ENCODE results near the gene GPC6.
A peak's percentile ranks its signal among the peaks of the same experiment; 100 is the strongest.

Gene GPC6

GRCh38 chr13:94309576-94309975 lies 1083.0 kb downstream of the GPC6 start:
- no peak overlapping the region for H3K4me3 ChIP-seq (ENCODE audit: low read length)
- no peak for TF ChIP-seq ZNF274 (IDR thresholded peaks at IDR 0.05; ENCODE audit: low read depth, low read length)

- H3K4me3 ChIP-seq (ENCODE audit: low read length) = no peak overlapping the region
- TF ChIP-seq ZNF274 (IDR thresholded peaks at IDR 0.05; ENCODE audit: low read depth, low read length) = no peak
Measured at GRCh38 chr13:94309997-94310855, 1083.6 kb downstream of the GPC6 start.

- no peak overlapping the region for H3K4me3 ChIP-seq (ENCODE audit: low read length)
- TF ChIP-seq ZNF274 (IDR thresholded peaks at IDR 0.05; ENCODE audit: low read depth, low read length) = no peak
Measured at GRCh38 chr13:94311893-94312292, 1085.3 kb downstream of the GPC6 start.

- no peak overlapping the region for H3K4me3 ChIP-seq (ENCODE audit: low read length)
- TF ChIP-seq ZNF274 (IDR thresholded peaks at IDR 0.05; ENCODE audit: low read depth, low read length) = no peak
Measured at GRCh38 chr13:94312511-94313216, 1086.1 kb downstream of the GPC6 start.

GRCh38 chr13:94313321-94313910 lies 1086.8 kb downstream of the GPC6 start:
- TF ChIP-seq ZNF274 (IDR thresholded peaks at IDR 0.05; ENCODE audit: low read depth, low read length) = no peak
- no peak overlapping the region for H3K4me3 ChIP-seq (ENCODE audit: low read length)

GRCh38 chr13:94313926-94314325 lies 1087.3 kb downstream of the GPC6 start:
- TF ChIP-seq ZNF274 (IDR thresholded peaks at IDR 0.05; ENCODE audit: low read depth, low read length) = no peak
- no peak overlapping the region for H3K4me3 ChIP-seq (ENCODE audit: low read length)

- TF ChIP-seq ZNF274 (IDR thresholded peaks at IDR 0.05; ENCODE audit: low read depth, low read length) = no peak
- H3K4me3 ChIP-seq (ENCODE audit: low read length) = no peak overlapping the region
Measured at GRCh38 chr13:94315188-94315587, 1088.6 kb downstream of the GPC6 start.

GRCh38 chr13:94317063-94317491 lies 1090.5 kb downstream of the GPC6 start:
- no peak overlapping the region for H3K4me3 ChIP-seq (ENCODE audit: low read length)
- no peak for TF ChIP-seq ZNF274 (IDR thresholded peaks at IDR 0.05; ENCODE audit: low read depth, low read length)

- H3K4me3 ChIP-seq (ENCODE audit: low read length) = no peak overlapping the region
- no peak for TF ChIP-seq ZNF274 (IDR thresholded peaks at IDR 0.05; ENCODE audit: low read depth, low read length)
Measured at GRCh38 chr13:94318418-94318817, 1091.8 kb downstream of the GPC6 start.

- TF ChIP-seq ZNF274 (IDR thresholded peaks at IDR 0.05; ENCODE audit: low read depth, low read length) = no peak
- no peak overlapping the region for H3K4me3 ChIP-seq (ENCODE audit: low read length)
Measured at GRCh38 chr13:94319501-94319900, 1092.9 kb downstream of the GPC6 start.

GRCh38 chr13:94322925-94323763 lies 1096.5 kb downstream of the GPC6 start:
- TF ChIP-seq ZNF274 (IDR thresholded peaks at IDR 0.05; ENCODE audit: low read depth, low read length) = no peak
- H3K4me3 ChIP-seq (ENCODE audit: low read length) = no peak overlapping the region

GRCh38 chr13:94323764-94324758 lies 1097.5 kb downstream of the GPC6 start:
- no peak for TF ChIP-seq ZNF274 (IDR thresholded peaks at IDR 0.05; ENCODE audit: low read depth, low read length)
- peak overlapping the region; percentile 22; the same call in 1 of the 2 replicates for H3K4me3 ChIP-seq (ENCODE audit: low read length)

Data from GM08714 (cell line).